OCI-LY7 (cell line): ENCODE data around the gene RNASE4.
"Not testable (repeated sequence)": the region's sequence is repeated elsewhere in the genome, so short reads cannot be mapped to it uniquely, and the experiment has no call there.

ENCODE experiments used
- EZH2phosphoT487 ChIP-seq: fragments of 200-600 bp; sonication (generic); IDR thresholded peaks from 2 replicates; pipeline ENCODE4 v1.6.1; 2018; ENCODE audit warnings: low read depth, borderline replicate concordance, mild to moderate bottlenecking, mixed run types, antibody characterized with exemption, low read length, moderate library complexity, mixed read lengths
- TF ChIP-seq, protein P1 (sequence below): fragments of 200-600 bp; sonication (generic); conservative IDR thresholded peaks from 2 replicates; pipeline ENCODE4 v1.5.1; 2014; ENCODE audit warnings: mild to moderate bottlenecking, antibody characterized with exemption, low read length, moderate library complexity, mixed read lengths

DNA sequence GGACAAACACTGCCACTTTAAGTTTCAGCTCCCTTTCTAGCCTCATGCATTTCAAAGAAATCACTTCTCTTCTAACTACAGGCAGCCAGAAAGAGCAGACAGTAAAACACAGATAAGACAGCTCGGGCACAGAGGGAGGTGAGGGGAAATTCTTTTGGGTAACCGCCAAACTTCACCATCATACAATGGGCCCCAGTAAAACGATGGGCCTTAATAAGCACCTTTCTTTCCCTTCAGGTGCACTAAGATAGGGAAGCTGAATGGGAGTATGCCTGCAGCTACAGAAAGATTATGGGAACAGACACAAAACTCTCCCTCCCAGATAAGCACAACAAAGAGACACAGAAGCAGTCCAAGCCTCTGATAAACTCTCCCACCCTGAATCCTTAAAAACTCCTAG, 41.6 kb upstream of the RNASE4 start:
- TF ChIP-seq, protein P1, sequence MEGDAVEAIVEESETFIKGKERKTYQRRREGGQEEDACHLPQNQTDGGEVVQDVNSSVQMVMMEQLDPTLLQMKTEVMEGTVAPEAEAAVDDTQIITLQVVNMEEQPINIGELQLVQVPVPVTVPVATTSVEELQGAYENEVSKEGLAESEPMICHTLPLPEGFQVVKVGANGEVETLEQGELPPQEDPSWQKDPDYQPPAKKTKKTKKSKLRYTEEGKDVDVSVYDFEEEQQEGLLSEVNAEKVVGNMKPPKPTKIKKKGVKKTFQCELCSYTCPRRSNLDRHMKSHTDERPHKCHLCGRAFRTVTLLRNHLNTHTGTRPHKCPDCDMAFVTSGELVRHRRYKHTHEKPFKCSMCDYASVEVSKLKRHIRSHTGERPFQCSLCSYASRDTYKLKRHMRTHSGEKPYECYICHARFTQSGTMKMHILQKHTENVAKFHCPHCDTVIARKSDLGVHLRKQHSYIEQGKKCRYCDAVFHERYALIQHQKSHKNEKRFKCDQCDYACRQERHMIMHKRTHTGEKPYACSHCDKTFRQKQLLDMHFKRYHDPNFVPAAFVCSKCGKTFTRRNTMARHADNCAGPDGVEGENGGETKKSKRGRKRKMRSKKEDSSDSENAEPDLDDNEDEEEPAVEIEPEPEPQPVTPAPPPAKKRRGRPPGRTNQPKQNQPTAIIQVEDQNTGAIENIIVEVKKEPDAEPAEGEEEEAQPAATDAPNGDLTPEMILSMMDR = not testable (repeated sequence)
- TF ChIP-seq EZH2phosphoT487 = not testable (repeated sequence)
